Muscle of leg (tissue), 11 donors: ENCODE data around the gene C2CD2. TPM values are rescaled to one million over a fixed set of nuclear protein-coding genes. Genes with fewer than 3 reads are reported as not detected.
"Not testable (repeated sequence)": the region's sequence is repeated elsewhere in the genome, so short reads cannot be mapped to it uniquely, and the experiment has no call there.

Source experiments
- DNase-seq: peaks from one replicate; pipeline ENCODE4 v3.0.0; 2013
- H3K27ac ChIP-seq: one replicate; pipeline ENCODE4 v1.5.1; 2013; ENCODE audit warnings: mild to moderate bottlenecking, low read length, control low read depth
- H3K27me3 ChIP-seq: one replicate; pipeline ENCODE4 v1.6.1; 2013; ENCODE audit warnings: low read length; ENCODE audit not compliant: control insufficient read depth, insufficient read depth
- H3K36me3 ChIP-seq: one replicate; pipeline ENCODE4 v1.6.1; 2013; ENCODE audit warnings: low read length; ENCODE audit not compliant: control insufficient read depth, insufficient read depth
- H3K4me1 ChIP-seq: one replicate; pipeline ENCODE4 v1.6.1; 2013; ENCODE audit warnings: low read length; ENCODE audit not compliant: control insufficient read depth, insufficient read depth
- H3K4me3 ChIP-seq: one replicate; pipeline ENCODE4 v1.5.1; 2013; ENCODE audit warnings: low read length, control low read depth
- H3K9me3 ChIP-seq: replicated peaks from 2 replicates; pipeline ENCODE4 v1.6.1; 2013; ENCODE audit warnings: low read depth, low read length; ENCODE audit not compliant: control insufficient read depth
- WGBS: methylation state at CpG from one replicate; pipeline ENCODE4 v1.1.5; 2013; ENCODE audit warnings: missing lambda C conversion rate; ENCODE audit not compliant: insufficient coverage; 5-methylcytosine and 5-hydroxymethylcytosine counted together
- polyA plus RNA-seq, 8 donors: library from polyadenylated mRNA; unstranded; fragments of 120-200 nt; gene quantifications; one replicate each; pipeline versions ENCODE4 v1.2.1 to v1.2.3, GENCODE V29; 2013; ENCODE audit warnings: inconsistent platforms in 1 of 8, low replicate concordance in 1 of 8; ENCODE audit not compliant: insufficient read length in 8 of 8, insufficient read depth in 1 of 8
- total RNA-seq: library from RNA; stranded (reverse); fragments of 120-200 nt; gene quantifications from one replicate; pipeline ENCODE4 v1.2.4, GENCODE V29; 2013

C2CD2 gene
- total and polyA plus RNA-seq, 9 donors: 7.2 to 11.2 (median 8.9) TPM

DNA sequence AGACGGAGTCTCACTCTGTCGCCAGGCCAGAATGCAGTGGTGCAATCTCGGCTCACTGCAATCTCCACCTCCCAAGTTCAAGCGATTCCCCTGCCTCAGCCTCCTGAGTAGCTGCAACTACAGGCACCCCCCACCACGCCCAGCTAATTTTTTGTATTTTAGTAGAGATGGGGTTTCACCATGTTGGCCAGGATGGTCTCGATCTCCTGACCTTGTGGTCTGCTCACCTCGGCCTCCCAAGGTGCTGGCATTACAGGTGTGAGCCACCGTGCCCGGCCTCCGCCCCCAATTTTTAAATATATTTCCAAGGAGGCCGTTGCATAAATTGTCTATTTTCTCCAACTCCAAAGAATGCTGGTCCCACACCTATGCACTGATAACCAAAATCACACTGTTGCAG lies 5.9 kb upstream of the C2CD2 start:
- not testable (repeated sequence) for H3K36me3 ChIP-seq, H3K27me3 ChIP-seq, H3K9me3 ChIP-seq, H3K27ac ChIP-seq, H3K4me3 ChIP-seq, DNase-seq
- WGBS: 93% methylated on average over 7 of the region's 11 CpGs
- peaks cover 31% of the 10 kb centered on the region for H3K4me1 ChIP-seq

GRCh38 chr21:41958886-41959563 lies 5.2 kb upstream of the C2CD2 start:
- no peak overlapping the region for H3K4me3 ChIP-seq
- DNase-seq: no peak
- no peaks in the 10 kb centered on the region for H3K27me3 ChIP-seq
- no peak overlapping the region for H3K27ac ChIP-seq
- 80% methylated on average over 14 of the region's 16 CpGs for WGBS
- no peaks in the 10 kb centered on the region for H3K9me3 ChIP-seq
- H3K36me3 ChIP-seq: no peaks in the 10 kb centered on the region
- H3K4me1 ChIP-seq: peaks cover 35% of the 10 kb centered on the region

- no peaks in the 10 kb centered on the region for H3K36me3 ChIP-seq
- no peaks in the 10 kb centered on the region for H3K9me3 ChIP-seq
- H3K27me3 ChIP-seq: no peaks in the 10 kb centered on the region
- peak overlapping the region; percentile 76 for H3K27ac ChIP-seq
- H3K4me3 ChIP-seq: no peak overlapping the region
- WGBS: 27% methylated on average over 23 of the region's 24 CpGs
- peaks cover 33% of the 10 kb centered on the region for H3K4me1 ChIP-seq
- DNase-seq: peak; percentile 95
Observed at GRCh38 chr21:41957991-41958766, 4.4 kb upstream of the C2CD2 start.

DNA sequence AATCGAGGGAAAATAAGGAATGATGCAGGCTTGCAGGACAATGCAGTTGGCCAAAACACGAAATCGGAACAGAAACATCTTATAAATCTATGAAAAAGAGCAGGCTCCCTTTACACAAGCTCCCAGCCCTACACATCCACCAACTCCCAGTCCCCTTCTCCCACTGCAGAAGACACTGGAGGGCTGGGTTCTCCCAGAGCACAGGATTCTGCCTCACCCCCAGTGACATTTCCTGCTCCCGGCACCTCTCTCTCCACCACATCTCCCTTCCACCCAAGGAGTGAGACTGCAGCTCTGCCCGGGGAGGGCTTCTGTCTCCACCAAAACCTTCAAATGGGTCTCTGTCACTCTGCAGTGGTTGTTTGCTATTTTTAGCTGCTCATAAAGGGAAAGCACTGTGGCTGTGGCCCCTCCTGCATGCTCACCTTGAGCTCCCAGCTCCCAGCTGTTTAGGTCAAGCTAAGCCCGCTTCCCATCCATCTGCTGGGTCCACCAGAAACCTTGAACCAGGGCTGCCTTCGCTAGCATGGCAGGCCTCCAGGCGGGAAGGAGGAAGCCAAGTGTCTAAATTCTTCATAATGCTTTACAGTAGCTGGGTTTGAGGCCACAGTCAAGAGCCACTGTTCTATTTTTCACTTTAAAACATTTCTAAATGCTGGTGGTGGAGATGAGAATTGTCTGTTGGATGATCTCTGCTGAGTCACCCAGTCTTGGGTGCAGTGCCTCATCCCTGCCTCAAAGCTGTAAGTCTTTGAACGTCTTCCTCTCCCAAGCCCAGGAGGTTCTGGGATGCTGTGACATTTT lies 3.3 kb upstream of the C2CD2 start:
- Histone ChIP-seq H3K27me3 (no peaks in the 10 kb centered on the region), H3K4me1 (peaks cover 44% of the 10 kb centered on the region), H3K4me3 (no peak overlapping the region), H3K27ac (no peak overlapping the region), H3K9me3 (no peaks in the 10 kb centered on the region), H3K36me3 (no peaks in the 10 kb centered on the region)
- 65% methylated on average over 4 of the region's 9 CpGs for WGBS
- no peak for DNase-seq

GRCh38 chr21:41955516-41955915 lies 1.7 kb upstream of the C2CD2 start:
- H3K4me1 ChIP-seq: peaks cover 52% of the 10 kb centered on the region
- no peak overlapping the region for H3K27ac ChIP-seq
- H3K36me3 ChIP-seq: no peaks in the 10 kb centered on the region
- DNase-seq: no peak
- no peaks in the 10 kb centered on the region for H3K27me3 ChIP-seq
- 57% methylated on average over 4 of the region's 10 CpGs for WGBS
- H3K4me3 ChIP-seq: no peak overlapping the region
- H3K9me3 ChIP-seq: no peaks in the 10 kb centered on the region

GRCh38 chr21:41954654-41955499 lies 1.1 kb upstream of the C2CD2 start:
- 93% methylated on average over 14 of the region's 20 CpGs for WGBS
- Histone ChIP-seq H3K9me3 (no peaks in the 10 kb centered on the region), H3K4me3 (no peak overlapping the region), H3K4me1 (peaks cover 52% of the 10 kb centered on the region), H3K36me3 (no peaks in the 10 kb centered on the region), H3K27ac (no peak overlapping the region), H3K27me3 (no peaks in the 10 kb centered on the region)
- DNase-seq: no peak

DNA sequence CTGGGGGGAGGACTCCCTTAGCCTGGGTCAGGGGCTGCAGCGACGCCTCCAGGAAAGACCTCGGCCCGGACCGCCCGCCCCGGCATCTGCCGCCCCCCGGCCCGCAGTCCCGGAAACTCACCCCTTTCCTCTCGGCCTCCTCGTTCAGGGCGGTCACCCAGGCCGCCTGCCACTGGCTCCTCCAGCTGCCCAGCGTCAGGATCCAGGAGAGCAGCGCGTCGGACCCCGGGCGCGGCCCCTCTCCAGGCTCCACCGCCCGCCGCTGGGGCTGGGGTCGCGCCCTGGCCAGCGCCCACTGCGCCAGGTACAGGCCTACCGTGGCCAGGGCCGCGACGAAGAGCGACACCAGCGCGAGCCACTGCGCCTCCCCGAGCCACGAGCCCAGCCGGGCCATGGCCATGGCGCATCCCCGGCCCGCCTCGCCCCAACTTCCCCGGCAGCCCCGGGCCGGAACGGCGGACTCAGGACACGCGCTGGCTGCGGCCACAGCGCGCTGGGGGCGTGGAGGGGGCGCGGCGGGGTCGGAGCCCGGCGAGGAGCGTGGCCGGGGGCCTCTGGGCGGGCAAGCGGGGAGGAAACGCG lies 478 bp downstream of the C2CD2 start:
- H3K36me3 ChIP-seq: no peaks in the 10 kb centered on the region
- no peaks in the 10 kb centered on the region for H3K9me3 ChIP-seq
- H3K27ac ChIP-seq: no peak overlapping the region
- DNase-seq: no peak
- under 1% methylated on average over 67 of the region's 67 CpGs for whole genome bisulfite sequencing
- H3K4me1 ChIP-seq: peaks cover 43% of the 10 kb centered on the region
- no peaks in the 10 kb centered on the region for H3K27me3 ChIP-seq
- peak overlapping the region; percentile 65 for H3K4me3 ChIP-seq

GRCh38 chr21:41952568-41953248 lies 1.1 kb downstream of the C2CD2 start:
- Histone ChIP-seq H3K4me3 (peak overlapping the region; percentile 65), H3K4me1 (peaks cover 43% of the 10 kb centered on the region), H3K9me3 (no peaks in the 10 kb centered on the region), H3K36me3 (no peaks in the 10 kb centered on the region), H3K27ac (no peak overlapping the region), H3K27me3 (no peaks in the 10 kb centered on the region)
- 30% methylated on average over 29 of the region's 30 CpGs for WGBS
- no peak for DNase-seq
